Esophagus mucosa (tissue), 1 donor: ENCODE measurements around the gene STIL. TPM values are rescaled to one million over a fixed set of nuclear protein-coding genes. Genes with fewer than 3 reads are reported as not detected.
"Not testable (repeated sequence)": the region's sequence is repeated elsewhere in the genome, so short reads cannot be mapped to it uniquely, and the experiment has no call there.

Source experiments
- ATAC-seq: fragments of 200-7000 bp; cut with Tn5 transposase; one replicate; pipeline ENCODE4 v1.9.1; 2020
- total RNA-seq: library from RNA; stranded (reverse); gene quantifications from one replicate; pipeline ENCODE4 v1.2.4, GENCODE V29; 2023
- donor health status: DM: yes; HTN: yes; CAD: no.

Gene STIL
- total RNA-seq, 1 donor from 2014 or later = 8.2 TPM

DNA sequence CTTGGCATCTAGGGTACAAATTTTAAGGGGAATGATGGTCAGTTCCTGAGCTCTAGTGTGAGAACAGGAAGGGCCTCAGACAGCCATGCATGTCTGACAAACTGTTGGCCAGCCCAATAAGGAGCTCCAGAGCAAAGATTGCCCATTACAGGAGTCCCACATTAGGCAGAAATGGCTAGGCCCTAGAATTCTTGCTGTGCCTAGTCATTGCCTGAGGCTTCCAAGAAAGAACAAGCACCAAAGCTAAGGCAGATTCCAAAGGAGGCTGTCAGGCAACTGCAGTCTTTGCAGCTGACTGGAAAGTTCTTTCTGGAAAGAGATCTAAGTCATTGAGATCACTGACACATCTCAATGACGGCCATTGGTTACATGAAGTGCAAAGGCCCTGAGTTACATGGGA lies 3.9 kb upstream of the STIL start:
- no peak for ATAC-seq

DNA sequence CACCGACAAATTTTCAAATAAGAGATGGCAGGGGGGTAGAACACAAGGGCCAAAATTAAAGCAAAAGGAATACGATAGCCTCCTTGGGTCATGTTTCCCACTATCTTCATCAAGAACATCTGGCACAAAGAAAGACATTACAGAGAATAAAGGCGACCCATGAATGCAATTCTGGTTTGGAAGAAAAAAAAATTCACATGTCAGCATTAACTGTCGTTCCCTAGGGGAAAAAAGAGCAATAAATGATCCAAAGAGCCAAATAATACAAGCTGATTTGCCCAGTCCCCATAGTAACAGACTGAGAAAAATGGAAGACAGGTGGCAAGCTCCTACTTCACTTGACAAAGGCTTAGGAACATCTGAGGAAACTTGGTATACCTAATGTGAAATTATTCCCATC lies 4.5 kb downstream of the STIL start:
- no peak for ATAC-seq

DNA sequence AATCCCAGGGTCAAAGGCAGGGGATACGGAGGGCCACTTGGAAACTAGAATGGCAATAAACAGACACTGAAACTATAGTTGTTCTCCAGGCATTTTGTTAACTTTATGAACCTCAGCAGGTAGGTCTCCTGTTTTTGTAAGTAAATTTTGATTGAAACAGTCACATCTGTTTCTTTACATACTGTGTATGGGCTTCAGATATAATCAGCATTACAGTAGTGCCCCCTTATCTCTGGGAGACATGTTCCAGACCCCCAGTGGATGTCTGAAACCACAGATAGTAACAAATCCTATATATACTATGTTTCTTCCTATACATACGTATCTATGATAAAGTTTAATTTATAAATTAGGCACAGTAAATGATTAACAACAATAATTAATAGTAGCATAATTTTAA lies 11.5 kb downstream of the STIL start:
- no peak for ATAC-seq

DNA sequence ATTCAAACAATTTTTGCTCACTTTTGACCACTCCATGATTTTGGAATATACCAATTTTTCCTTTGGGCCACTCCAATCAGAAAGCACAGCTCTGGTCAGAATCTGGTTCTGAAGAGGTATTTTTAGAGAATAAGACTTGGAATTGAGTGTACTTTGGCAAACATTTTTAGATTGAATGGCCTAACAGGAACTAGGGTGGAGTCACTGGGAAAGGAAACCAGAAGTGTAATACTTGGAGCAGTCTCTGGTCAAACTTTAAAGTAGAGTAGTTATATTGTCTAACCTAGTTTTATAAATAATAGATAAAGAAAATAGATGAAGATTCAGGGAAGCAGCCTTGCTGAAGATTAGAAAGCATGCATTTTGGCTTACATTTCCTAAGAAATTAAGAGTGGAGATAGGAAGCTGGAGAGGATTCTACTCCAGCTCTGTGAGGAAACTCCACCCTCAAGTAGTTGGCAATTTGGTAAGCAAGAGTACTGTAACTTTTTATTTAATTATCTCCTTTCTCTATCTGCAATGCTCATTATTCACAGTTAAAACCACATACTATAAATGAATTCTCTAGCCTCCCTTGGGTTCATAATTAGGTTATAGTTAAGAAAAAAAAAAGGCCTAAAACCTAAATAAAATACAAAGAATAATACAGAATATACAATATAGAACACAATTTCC lies 15.8 kb downstream of the STIL start:
- no peak for ATAC-seq

DNA sequence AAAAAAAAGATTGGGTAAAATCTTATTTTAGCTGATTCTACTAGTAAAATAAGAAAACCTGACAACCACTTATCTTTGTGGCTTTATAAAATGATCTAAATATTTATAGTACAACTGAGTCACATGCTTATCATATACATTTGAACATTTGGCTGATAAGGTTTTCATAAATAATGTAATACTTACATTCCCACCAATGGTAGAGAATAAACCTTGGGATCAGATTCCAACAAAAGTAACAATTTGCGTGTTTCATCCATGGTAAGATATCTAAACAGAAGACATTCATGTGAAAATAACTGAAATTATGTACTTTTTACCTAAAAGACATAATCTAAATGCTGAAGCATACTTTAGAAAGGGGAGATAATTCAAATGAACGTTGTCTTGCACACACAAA lies 18.4 kb downstream of the STIL start:
- ATAC-seq = no peak

DNA sequence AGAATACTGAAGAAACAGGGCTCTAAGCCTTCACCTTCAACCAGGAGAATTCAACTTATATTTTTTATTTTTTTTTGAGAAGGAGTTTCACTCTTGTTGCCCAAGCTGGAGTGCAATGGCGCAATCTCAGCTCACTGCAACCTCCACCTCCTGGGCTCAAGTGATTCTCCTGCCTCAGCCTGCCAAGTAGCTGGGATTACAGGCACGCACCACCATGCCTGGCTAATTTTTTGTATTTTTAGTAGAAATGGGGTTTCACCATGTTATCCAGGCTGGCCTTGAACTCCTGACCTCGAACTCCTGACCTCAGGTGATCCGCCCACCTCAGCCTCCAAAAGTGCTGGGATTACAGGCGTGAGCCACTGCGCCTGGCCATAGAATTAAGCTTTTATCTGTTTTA lies 19.1 kb downstream of the STIL start:
- ATAC-seq = not testable (repeated sequence)

DNA sequence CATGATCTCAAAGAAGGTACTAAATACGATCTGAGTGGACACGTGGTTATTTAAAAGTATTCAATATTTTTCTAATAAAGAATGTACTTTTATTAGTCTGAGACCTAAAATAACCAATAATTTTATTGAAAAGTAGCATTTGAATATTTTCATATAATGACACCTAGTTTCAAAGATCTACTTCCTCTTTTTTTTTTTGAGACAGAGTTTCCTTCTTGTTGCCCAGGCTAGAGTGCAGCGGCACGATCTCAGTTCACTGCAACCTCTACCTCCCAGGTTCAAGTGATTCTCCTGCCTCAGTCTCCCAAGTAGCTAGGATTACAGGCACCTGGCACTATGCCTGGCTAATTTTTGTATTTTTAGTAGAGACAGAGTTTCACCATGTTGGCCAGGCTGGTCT lies 25.8 kb downstream of the STIL start:
- ATAC-seq = not testable (repeated sequence)

DNA sequence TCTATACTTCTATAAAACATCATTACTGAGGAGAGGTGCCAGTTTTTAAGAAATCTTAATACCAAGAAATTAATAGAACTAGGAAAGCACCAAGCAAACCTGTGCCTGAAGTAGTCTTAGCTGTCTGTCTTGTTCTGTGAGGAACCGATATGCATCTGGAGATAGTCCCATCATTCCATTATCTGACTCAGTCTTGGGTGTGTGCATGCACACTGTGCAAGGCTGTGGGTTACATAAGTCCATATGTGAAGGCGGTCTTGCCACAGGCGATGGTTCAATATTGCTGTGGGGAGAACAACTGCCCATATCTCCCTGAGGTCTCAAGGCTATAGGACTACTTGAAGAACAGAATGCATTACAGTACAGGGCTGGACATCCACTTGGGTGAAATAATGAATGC lies 33.8 kb downstream of the STIL start:
- ATAC-seq = peak; percentile 54

DNA sequence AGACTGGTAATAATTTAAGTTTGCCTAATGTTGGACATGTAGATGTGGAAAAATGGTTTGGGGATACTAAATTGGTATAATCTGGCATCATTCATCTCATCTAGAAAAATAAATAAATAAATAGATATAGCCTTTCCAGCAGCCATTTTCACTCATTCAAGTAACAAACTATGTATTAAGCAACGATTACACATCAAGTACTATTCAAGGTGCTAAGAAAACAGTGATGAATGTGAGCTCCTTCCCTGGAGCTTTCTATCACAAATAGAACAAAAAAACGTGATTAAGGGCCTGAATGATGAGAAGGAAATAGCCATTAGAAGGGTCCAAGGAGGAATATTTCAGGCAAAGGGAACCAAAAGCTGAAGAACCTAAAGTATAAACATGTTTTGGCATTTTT lies 37.1 kb downstream of the STIL start:
- ATAC-seq = no peak

DNA sequence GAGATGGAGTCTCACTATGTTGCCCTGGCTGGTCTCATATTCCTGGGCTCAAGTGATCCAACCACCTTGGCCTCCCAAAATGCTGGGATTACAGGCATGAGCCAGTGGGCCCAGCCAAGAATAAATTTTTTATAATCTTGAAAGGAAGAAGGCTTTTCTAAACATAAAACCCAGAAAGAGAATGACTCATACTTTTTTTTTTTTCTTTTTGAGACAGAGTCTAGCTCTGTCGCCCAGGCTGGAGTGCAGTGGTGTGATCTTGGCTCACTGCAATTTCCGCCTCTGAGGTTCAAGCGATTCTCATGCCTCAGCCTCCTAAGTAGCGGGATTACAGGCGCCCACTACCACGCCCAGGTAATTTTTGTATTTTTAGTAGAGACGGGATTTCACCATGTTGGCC lies 38.1 kb downstream of the STIL start:
- ATAC-seq = not testable (repeated sequence)

DNA sequence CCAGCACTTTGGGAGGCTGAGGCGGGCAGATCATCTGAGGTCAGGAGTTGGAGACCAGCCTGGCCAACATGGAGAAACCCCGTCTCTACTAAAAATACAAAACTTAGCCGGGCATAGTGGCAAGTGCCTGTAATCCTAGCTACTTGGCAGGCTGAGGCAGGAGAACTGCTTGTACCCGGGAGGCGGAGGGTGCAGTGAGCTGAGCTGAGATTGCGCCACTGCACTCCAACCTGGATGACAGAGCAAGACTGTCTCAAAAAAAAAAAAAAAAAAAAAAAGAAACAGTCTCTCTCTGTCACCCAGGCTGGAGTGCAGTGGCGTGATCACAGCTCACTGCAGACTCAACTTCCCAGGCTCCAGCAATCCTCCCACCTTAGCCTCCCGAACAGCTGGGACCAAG lies 48.4 kb downstream of the STIL start:
- peak; percentile 71 for ATAC-seq

DNA sequence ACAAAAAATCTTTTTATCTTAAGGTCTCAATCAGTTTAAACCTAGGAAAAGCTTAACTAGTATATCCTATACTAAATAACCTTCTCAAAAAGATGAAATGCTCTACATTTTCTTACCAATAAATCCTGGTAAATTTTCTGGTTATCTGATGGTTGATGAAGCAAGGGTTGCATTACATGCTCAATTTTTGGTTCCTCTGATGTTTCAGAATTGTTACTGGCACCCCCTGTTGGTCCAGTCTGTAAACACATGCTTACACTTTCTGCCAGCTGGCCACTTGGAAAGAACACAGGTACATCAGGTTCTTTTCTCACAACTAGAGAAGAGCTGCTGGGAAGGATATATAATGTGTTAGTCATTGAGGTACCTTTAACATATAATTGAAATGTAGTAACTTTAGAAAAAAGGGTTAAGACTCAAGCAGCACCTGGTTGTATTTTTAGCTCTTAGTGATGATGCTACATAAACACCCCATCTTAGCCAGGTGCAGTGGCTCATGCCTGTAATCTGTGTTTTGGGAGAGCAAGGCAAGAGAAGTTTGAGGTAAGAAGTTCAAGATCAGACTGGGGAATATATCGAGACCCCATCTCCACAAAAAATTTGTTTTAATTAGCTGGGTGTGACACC lies 51.0 kb downstream of the STIL start:
- peak; percentile 85 for ATAC-seq

DNA sequence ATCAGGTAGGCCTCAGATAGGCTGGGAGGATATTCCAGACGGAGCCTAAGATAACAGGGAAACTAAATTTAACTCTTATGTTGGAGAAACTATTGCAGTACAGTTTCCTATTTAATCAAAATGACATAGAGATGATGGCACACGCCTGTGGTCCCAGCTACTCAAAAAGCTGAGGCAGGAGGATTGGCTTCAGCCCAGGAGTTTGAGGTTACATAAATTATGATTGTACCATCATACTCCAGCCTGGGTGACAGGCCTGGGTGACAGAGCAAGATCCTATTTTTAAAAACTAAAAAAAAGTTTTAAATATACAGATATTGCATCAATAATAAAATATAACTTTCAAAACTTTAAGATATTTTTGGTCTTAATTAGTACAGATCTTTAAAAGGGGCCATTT lies 56.7 kb downstream of the STIL start:
- ATAC-seq = no peak

DNA sequence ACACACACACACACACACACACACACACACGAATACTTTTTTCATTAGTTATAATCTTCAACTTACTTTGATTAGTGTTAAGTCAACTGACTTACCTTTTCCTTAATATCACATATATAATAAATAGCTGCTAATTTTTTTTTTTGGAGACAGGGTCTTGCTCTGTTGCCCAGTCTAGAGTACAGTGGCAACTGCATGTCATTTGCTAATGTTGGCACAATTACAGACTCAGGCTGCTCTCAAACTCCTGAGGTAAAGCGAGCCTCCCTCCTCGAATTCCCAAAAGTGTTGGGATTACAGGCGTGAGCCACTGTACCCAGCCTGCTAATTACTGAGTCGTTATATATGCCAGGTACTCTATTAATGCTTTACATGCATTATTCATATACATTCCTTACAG lies 61.2 kb downstream of the STIL start:
- ATAC-seq = no peak

DNA sequence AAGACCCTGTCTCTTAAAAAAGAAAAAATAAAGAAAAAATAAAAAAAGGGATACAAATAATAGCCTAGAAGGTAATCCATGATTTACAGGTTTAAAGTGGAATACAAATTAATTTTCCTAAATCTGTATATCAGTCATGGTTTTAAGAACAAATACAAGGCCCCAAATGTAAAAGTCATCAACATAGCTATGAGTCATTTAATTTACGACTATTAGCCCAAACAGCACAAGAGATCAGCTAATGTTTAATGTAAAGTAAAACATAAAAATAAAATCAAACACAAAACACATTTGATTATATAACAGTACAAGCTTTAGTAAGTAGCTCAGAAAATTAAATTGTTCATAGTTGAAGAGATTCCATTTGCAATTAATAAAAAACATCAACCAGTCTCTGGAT lies 61.6 kb downstream of the STIL start:
- no peak for ATAC-seq

DNA sequence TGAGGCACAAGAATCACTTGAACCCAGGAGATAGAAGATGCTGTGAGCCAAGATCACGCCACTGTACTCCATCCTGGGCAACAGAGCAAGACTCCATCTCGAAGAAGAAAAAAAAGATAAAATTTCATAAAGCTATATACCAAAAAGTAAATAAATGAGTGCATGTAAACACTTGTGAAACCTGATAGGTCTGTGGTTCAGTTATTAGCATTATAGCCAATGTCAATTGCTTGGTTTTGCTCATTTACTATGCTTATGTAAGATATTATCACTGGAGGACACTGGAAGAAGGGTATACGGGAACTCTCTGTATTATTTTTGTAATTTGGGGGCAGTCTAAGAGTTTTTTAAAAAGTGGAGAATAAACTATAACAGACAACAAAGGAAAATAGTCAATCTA lies 64.2 kb downstream of the STIL start:
- ATAC-seq = no peak

DNA sequence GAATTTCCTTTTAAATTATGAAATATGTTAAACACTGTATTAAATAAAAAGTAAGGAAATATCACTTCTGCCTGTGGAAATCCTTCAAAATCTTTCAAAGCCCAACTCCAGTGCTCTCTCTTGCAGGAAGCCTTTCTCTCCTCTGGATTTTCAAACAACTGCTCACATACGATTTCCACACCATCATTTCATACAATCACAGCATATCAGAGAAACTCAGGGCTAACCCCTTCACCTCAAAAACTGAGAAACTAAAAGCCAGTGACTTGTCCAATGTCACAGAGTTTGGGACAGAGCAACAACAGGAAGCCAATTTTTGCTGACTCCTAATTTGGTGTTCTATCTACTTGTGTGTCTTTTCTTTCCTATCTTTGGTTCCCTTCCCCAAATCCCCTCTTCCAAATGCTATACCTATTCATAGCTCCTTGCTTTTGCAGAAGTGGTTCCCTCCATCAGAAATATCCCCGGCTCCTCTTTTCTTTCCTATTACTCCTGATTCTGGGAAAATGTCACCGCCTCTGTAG lies 69.5 kb downstream of the STIL start:
- no peak for ATAC-seq

DNA sequence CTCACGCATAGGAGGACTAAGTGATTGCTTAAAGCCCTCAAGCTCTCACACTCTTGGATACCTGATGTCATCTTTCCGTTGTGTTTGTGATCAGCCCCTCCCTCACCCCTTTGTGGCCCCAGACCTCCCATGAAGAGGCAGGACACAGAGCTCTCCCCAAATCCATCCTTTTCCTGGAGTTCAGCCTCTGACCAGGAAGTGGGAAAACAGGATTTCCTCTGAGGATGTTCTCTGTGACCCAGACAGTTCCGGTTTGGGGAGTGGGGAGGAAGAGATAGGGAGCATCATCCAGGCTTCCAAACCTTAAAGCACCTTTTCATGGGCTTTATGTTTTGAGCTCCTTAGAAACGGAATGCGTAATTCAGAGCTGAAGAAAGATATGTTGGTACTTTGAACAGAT lies 70.0 kb downstream of the STIL start:
- ATAC-seq = no peak

DNA sequence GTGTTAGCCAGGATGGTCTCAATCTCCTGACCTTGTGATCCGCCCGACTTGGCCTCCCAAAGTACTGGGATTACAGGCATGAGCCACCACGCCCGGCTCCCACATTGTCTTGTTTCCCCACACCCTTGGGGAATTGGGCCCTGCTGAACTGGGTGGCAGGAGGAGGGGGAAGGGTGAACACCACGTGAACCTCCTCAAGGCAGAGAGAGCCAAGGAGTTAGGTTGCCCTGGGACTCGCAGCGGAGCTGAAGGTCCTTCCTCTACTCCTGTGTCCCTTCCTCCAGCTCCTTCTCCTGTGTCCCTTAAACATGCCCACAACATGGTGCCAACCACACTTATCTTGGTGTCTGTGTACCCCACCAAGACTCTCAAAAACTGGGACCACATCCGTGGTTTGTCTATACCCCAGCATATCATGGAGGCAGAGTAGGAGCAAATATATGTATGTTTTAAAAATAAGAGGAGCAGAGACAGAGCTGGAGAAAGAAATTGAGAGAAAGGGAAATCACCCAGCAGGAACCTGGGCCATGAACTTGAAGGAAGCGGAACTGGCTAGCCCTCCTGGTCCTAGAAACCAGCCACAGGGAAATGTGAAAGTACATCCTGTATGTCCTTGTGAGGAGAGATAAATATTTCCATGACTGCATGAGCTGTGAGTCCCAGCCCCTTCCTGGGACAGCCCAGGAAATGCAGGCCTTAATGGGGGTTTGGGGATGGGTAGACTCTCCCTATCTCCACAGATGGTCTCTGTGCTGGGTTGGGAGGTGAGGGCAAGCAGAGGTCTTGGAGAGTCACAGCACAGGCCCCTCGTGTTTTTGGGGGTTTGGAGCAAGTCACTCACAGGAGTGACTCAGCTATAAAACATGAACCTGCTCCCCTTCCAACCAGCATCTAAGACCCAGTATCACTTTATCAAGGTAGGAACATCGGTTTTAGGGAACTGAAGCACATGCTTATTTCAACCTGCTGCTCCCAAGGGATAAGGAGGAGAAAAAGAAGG lies 72.5 kb downstream of the STIL start:
- no peak for ATAC-seq

DNA sequence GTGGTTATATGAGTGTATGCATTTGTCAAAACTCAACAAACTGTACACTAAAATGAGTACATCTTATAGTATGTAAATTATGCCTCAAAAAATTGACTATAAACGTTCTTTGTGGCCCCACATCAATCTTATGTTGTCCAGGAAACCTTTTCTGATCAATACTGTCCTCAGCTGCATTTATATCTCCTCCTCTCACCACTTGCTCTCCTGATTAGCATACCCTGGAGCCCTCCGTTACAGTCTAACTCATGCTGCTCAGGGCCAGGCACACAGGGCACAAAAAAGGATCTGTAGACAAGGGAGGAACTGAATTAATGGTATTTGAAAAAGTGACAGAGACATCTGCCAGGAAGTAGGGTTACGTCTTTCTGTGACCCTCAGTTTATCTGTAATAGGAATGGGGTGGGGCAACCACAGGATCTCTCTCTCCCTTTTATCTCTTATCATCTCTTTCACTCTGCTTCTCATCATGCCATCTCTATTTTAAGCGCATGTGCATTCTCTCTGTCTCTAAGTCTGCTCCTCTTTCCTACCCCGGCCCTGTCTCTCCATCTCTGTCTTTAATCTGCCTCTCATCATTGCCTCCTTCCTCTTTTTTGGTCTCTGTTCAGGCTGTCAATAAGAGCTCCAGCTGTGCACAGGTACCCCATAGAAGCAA lies 74.9 kb downstream of the STIL start:
- ATAC-seq = no peak

DNA sequence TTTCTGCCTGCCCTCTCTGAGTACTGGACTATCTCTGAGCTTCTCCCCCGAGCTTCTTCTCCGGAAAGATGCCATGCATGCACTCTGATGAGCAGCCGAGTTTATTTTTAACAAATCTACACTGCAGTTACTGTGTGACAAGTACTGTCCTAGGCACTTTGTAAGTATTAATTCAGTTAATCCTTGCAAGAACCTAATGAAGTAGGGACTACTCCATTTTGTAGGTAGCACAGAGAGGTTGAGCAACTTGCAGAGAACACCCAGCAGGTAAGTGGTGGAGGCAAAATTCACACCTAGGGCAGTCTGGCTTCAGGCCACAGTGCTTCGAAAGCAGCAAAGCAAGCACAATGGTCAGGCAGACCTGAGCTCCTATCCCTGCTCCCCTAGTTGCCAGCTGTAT lies 78.1 kb downstream of the STIL start:
- ATAC-seq = no peak

DNA sequence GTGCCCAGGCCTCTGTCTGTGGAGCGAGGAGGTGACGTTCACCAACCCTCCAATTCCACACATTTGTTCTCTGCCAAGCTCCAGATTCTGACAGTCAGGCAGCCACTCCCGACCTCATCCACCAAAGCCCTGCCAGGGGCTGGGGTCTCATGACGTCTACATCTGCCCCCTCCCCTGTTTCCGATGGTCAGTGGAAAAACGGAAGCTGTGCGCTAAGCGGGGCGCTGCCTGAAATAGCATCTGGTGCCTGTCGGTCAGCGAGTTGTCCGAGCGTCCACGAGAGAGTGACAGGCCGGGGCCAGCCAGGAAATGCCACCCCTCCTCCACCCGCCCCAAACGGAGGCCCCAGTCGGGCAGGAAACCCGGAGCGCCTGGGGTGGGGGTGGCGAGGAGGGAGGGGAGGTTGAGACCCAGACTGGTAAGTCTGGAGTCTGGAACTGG lies 78.7 kb downstream of the STIL start:
- ATAC-seq = no peak

DNA sequence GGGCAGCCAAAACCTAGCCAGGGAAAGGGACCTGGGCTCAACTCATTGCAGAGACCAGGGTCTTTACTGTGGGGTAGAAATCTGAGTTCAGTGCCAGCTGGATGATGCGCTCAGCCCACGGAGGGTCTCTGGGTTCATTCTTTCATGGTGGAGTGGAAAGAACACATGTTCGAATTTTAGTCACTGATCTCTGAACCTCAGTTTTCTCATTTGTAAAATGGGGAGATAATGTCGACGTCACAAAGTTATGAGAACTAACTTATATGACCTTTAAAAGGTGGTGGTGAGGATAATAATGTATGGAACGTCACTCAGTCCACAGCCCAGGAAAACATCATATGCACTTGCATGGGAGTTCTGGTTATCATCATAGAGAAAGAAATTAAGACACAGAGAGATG lies 80.8 kb downstream of the STIL start:
- ATAC-seq = no peak
